Measurements from ENCODE around the gene ARHGAP32.
"Not testable (repeated sequence)": the region's sequence is repeated elsewhere in the genome, so short reads cannot be mapped to it uniquely, and the experiment has no call there.

DNA sequence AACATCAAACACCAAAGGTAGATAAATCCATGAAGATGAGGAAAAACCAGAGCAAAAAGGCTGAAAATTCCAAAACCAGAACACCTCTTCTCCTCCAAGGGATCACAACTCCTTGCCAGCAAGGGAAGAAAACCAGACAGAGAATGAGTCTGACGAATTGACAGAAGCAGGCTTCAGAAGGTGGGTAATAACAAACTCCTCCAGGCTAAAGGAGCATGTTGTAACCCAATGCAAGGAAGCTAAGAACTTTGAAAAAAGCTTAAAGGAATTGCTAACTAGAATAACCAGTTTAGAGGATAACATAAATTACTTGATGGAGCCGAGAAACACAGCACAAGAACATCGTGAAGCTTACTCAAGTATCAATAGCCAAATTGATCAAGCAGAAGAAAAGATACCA, 35.0 kb downstream of the ARHGAP32 start:
- TF ChIP-seq, protein P1, sequence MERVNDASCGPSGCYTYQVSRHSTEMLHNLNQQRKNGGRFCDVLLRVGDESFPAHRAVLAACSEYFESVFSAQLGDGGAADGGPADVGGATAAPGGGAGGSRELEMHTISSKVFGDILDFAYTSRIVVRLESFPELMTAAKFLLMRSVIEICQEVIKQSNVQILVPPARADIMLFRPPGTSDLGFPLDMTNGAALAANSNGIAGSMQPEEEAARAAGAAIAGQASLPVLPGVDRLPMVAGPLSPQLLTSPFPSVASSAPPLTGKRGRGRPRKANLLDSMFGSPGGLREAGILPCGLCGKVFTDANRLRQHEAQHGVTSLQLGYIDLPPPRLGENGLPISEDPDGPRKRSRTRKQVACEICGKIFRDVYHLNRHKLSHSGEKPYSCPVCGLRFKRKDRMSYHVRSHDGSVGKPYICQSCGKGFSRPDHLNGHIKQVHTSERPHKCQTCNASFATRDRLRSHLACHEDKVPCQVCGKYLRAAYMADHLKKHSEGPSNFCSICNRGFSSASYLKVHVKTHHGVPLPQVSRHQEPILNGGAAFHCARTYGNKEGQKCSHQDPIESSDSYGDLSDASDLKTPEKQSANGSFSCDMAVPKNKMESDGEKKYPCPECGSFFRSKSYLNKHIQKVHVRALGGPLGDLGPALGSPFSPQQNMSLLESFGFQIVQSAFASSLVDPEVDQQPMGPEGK (CRISPR knock-in tag; IDR thresholded peaks at IDR 0.05; ENCODE audit: borderline replicate concordance) = not testable (repeated sequence)
- TF ChIP-seq GLIS3, ESRRG, TSHZ2 (CRISPR knock-in tag; IDR thresholded peaks at IDR 0.05): not testable (repeated sequence)
- TF ChIP-seq, protein P2, sequence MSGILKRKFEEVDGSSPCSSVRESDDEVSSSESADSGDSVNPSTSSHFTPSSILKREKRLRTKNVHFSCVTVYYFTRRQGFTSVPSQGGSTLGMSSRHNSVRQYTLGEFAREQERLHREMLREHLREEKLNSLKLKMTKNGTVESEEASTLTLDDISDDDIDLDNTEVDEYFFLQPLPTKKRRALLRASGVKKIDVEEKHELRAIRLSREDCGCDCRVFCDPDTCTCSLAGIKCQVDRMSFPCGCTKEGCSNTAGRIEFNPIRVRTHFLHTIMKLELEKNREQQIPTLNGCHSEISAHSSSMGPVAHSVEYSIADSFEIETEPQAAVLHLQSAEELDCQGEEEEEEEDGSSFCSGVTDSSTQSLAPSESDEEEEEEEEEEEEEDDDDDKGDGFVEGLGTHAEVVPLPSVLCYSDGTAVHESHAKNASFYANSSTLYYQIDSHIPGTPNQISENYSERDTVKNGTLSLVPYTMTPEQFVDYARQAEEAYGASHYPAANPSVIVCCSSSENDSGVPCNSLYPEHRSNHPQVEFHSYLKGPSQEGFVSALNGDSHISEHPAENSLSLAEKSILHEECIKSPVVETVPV (CRISPR knock-in tag; IDR thresholded peaks at IDR 0.05) = not testable (repeated sequence)
